Vagina (tissue), 2 donors: ENCODE data around the gene TTC34. TPM values are rescaled to one million over a fixed set of nuclear protein-coding genes. Genes with fewer than 3 reads are reported as not detected.

Source experiments
- DNase-seq, 2 donors: peaks; one replicate each; pipeline ENCODE4 v3.0.0-alpha.2; 2017; ENCODE audit errors: extremely low spot score in 2 of 2
- H3K27ac ChIP-seq: fragments of 200-600 bp; sonication (generic); one replicate; pipeline ENCODE4 v1.5.1; 2019
- H3K27me3 ChIP-seq: fragments of 200-600 bp; sonication (generic); one replicate; pipeline ENCODE4 v1.5.1; 2019
- H3K36me3 ChIP-seq, 2 donors: fragments of 200-600 bp; sonication (generic); one replicate each; pipeline ENCODE4 v1.5.1; 2017 to 2019
- H3K4me1 ChIP-seq: fragments of 200-600 bp; sonication (generic); one replicate; pipeline ENCODE4 v1.5.1; 2019
- H3K4me3 ChIP-seq, 2 donors: fragments of 200-600 bp; sonication (generic); 1 replicate in 1 of 2; 2 replicates in 1 of 2; pipeline ENCODE4 v1.5.1; 2016 to 2019
- H3K9me3 ChIP-seq: fragments of 200-600 bp; sonication (generic); one replicate; pipeline ENCODE4 v1.5.1; 2019
- CTCF ChIP-seq, 3 experiments: fragments of 450-650 bp in 2 of 3; fragments of 200-600 bp in 1 of 3; sonication (generic) in 1 of 3; IDR thresholded peaks; one replicate each; pipeline ENCODE4 v1.5.1; 2017 to 2019; ENCODE audit warnings: antibody characterized with exemption in 3 of 3, mild to moderate bottlenecking in 2 of 3, moderate library complexity in 2 of 3
- POLR2A ChIP-seq, 2 donors: fragments of 450-650 bp; IDR thresholded peaks; one replicate each; pipeline ENCODE4 v1.6.1; 2017; ENCODE audit warnings: antibody characterized with exemption in 2 of 2, mild to moderate bottlenecking in 2 of 2, moderate library complexity in 2 of 2
- POLR2AphosphoS5 ChIP-seq, 2 donors: sonication (generic); formaldehyde crosslinking; IDR thresholded peaks; one replicate each; pipeline ENCODE4 v1.9.0; 2017; ENCODE audit warnings: antibody characterized with exemption in 2 of 2, mild to moderate bottlenecking in 2 of 2, low read depth in 1 of 2; ENCODE audit not compliant: insufficient read depth in 1 of 2
- intact Hi-C: fragments of 100-400 bp; cut with DNase I; formaldehyde crosslinking; loops from one replicate; pipeline ENCODE4 v1.15.1; 2023
- total RNA-seq: library from RNA; depleted of rRNA; stranded (reverse); fragments of >200 nt; gene quantifications from one replicate; pipeline ENCODE4 v1.2.3, GENCODE V29; 2016

TTC34 gene
- total RNA-seq, 1 donor from 2014 or later, result under 0.01 TPM

DNA sequence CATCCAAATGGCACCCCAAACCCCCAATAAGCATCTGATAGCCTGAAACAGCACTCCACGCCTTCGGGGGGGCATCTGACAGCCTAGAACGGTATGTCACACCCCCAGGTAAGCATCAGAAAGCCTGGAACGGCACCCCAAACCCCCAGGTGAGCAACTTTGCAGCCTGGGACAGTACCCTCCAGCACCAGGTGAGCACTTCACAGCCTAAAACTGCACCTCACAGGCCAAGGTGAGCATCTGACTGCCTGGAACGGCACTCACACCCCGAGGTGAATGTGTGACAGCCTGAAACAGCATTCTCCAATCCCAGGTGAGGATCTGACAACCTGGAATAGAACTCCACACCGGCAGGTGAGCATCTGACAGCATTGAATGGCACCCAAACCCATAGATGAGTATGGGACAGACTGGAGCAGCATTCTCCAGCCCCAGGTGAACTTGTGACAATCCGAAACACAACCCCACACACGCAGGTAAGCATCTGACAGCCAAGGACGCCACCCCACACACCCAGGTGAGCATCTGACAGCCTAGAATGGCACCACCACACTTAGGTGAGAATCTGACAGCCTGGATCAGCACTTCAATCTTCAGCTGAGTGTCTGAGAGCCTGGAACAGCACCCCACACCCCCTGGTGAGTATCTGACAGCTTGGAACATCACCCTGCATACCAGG, 150.4 kb downstream of the TTC34 start:
- Histone ChIP-seq H3K27me3 (no peaks in the 10 kb centered on the region), H3K9me3 (peaks cover 4% of the 10 kb centered on the region), H3K27ac (no peak overlapping the region), H3K36me3 (no peaks in the 10 kb centered on the region), H3K4me1 (no peaks in the 10 kb centered on the region), H3K4me3 (no peak overlapping the region)
- no peak for DNase-seq
- TF ChIP-seq CTCF (IDR thresholded peaks at IDR 0.05) (no peak), POLR2A (IDR thresholded peaks at IDR 0.05) (no peak), POLR2AphosphoS5 (IDR thresholded peaks at IDR 0.05; ENCODE audit: insufficient read depth in 1 of 2, low read depth in 1 of 2) (no peak)
- intact Hi-C loops, result no loop called here

GRCh38 chr1:2646837-2647236, 154.7 kb downstream of the TTC34 start:
- H3K9me3 ChIP-seq, result peaks cover 4% of the 10 kb centered on the region
- no peak overlapping the region for H3K4me3 ChIP-seq
- TF ChIP-seq POLR2AphosphoS5 (IDR thresholded peaks at IDR 0.05; ENCODE audit: insufficient read depth in 1 of 2, low read depth in 1 of 2) (no peak), CTCF (IDR thresholded peaks at IDR 0.05) (no peak), POLR2A (IDR thresholded peaks at IDR 0.05) (no peak)
- intact Hi-C loops, result loop anchor here (10.0 kb wide), 1 partner anchor 232 kb away; the partner anchor contains the start of gene PEX10
- H3K27me3 ChIP-seq, result no peaks in the 10 kb centered on the region
- no peak overlapping the region for H3K27ac ChIP-seq
- H3K4me1 ChIP-seq, result peaks cover 18% of the 10 kb centered on the region
- DNase-seq, result no peak
- H3K36me3 ChIP-seq, result no peaks in the 10 kb centered on the region

- no peak for DNase-seq
- no peak overlapping the region for H3K27ac ChIP-seq
- H3K9me3 ChIP-seq, result peaks cover 4% of the 10 kb centered on the region
- H3K4me1 ChIP-seq, result peaks cover 25% of the 10 kb centered on the region
- no peaks in the 10 kb centered on the region for H3K36me3 ChIP-seq
- intact Hi-C loops, result loop anchor here (10.0 kb wide), 1 partner anchor 231 kb away; the partner anchor contains the start of gene PEX10
- H3K4me3 ChIP-seq, result no peak overlapping the region
- TF ChIP-seq POLR2A (IDR thresholded peaks at IDR 0.05), result no peak
- TF ChIP-seq POLR2AphosphoS5 (IDR thresholded peaks at IDR 0.05; ENCODE audit: insufficient read depth in 1 of 2, low read depth in 1 of 2), result no peak
- no peak for TF ChIP-seq CTCF (IDR thresholded peaks at IDR 0.05)
- no peaks in the 10 kb centered on the region for H3K27me3 ChIP-seq
Measured at GRCh38 chr1:2645776-2646175, 155.7 kb downstream of the TTC34 start.

- intact Hi-C loops, result loop anchor here (10.0 kb wide), 1 partner anchor 230 kb away; the partner anchor contains the start of gene PEX10
- no peak for DNase-seq
Measured at GRCh38 chr1:2645143-2645542, 156.3 kb downstream of the TTC34 start.

GRCh38 chr1:2644591-2645101, 156.8 kb downstream of the TTC34 start:
- TF ChIP-seq CTCF (IDR thresholded peaks at IDR 0.05), result no peak
- TF ChIP-seq POLR2A (IDR thresholded peaks at IDR 0.05), result no peak
- TF ChIP-seq POLR2AphosphoS5 (IDR thresholded peaks at IDR 0.05; ENCODE audit: insufficient read depth in 1 of 2, low read depth in 1 of 2), result no peak
- intact Hi-C loops, result loop anchor here (5.0 to 10.0 kb wide), 2 partner anchors 52 to 230 kb away; partner anchors contain the start of gene PEX10
- no peak for DNase-seq
- Histone ChIP-seq H3K36me3 (no peaks in the 10 kb centered on the region), H3K9me3 (peaks cover 4% of the 10 kb centered on the region), H3K27me3 (no peaks in the 10 kb centered on the region), H3K4me1 (peaks cover 25% of the 10 kb centered on the region), H3K4me3 (no peak overlapping the region), H3K27ac (no peak overlapping the region)

More at GRCh38 chr1:2645143-2645542, 156.3 kb downstream of the TTC34 start:
- no peaks in the 10 kb centered on the region for H3K27me3 ChIP-seq
- no peak for TF ChIP-seq POLR2A (IDR thresholded peaks at IDR 0.05)
- no peaks in the 10 kb centered on the region for H3K36me3 ChIP-seq
- peaks cover 4% of the 10 kb centered on the region for H3K9me3 ChIP-seq
- H3K27ac ChIP-seq, result no peak overlapping the region
- peaks cover 25% of the 10 kb centered on the region for H3K4me1 ChIP-seq
- H3K4me3 ChIP-seq, result no peak overlapping the region
